HG03159 (cell line): Measurements from ENCODE around the gene NOX3.

Source experiments
- ATAC-seq: cut with Tn5 transposase; IDR thresholded peaks from one replicate; pipeline ENCODE4 v1.9.1; 2021; ENCODE audit warnings: mild to moderate bottlenecking, moderate library complexity; ENCODE audit not compliant: unreplicated experiment

NOX3 gene

GRCh38 chr6:155436981-155437749 lies 18.5 kb downstream of the NOX3 start:
- no peak for ATAC-seq

- ATAC-seq = no peak
Measured at GRCh38 chr6:155434829-155435423, 20.7 kb downstream of the NOX3 start.

- no peak for ATAC-seq
Measured at GRCh38 chr6:155434096-155434495, 21.5 kb downstream of the NOX3 start.

- ATAC-seq = no peak
Measured at GRCh38 chr6:155432293-155432692, 23.3 kb downstream of the NOX3 start.

GRCh38 chr6:155429321-155429893 lies 26.2 kb downstream of the NOX3 start:
- ATAC-seq = no peak

GRCh38 chr6:155426408-155426945 lies 29.2 kb downstream of the NOX3 start:
- no peak for ATAC-seq

- ATAC-seq = no peak
Measured at GRCh38 chr6:155424181-155424580, 31.5 kb downstream of the NOX3 start.

GRCh38 chr6:155422635-155423034 lies 33.0 kb downstream of the NOX3 start:
- ATAC-seq = no peak

- ATAC-seq = no peak
Measured at GRCh38 chr6:155420492-155420891, 35.1 kb downstream of the NOX3 start.

- ATAC-seq = no peak
Measured at GRCh38 chr6:155419161-155419560, 36.5 kb downstream of the NOX3 start.

GRCh38 chr6:155418017-155418761 lies 37.5 kb downstream of the NOX3 start:
- ATAC-seq = peak; percentile 59

- no peak for ATAC-seq
Measured at GRCh38 chr6:155417454-155417853, 38.2 kb downstream of the NOX3 start.

GRCh38 chr6:155415953-155416352 lies 39.7 kb downstream of the NOX3 start:
- no peak for ATAC-seq

- ATAC-seq = no peak
Measured at GRCh38 chr6:155414049-155414448, 41.6 kb downstream of the NOX3 start.

GRCh38 chr6:155412335-155412734 lies 43.3 kb downstream of the NOX3 start:
- ATAC-seq = no peak

GRCh38 chr6:155411154-155412052 lies 44.2 kb downstream of the NOX3 start:
- no peak for ATAC-seq

- ATAC-seq = no peak
Measured at GRCh38 chr6:155409391-155409790, 46.2 kb downstream of the NOX3 start.

GRCh38 chr6:155408981-155409380 lies 46.7 kb downstream of the NOX3 start:
- no peak for ATAC-seq

GRCh38 chr6:155408231-155408630 lies 47.4 kb downstream of the NOX3 start:
- no peak for ATAC-seq

- ATAC-seq = no peak
Measured at GRCh38 chr6:155406801-155407200, 48.8 kb downstream of the NOX3 start.
